NT2/D1 (cell line): ENCODE data around the gene ZNF692.
"Not testable (repeated sequence)": the region's sequence is repeated elsewhere in the genome, so short reads cannot be mapped to it uniquely, and the experiment has no call there.

ENCODE experiments used
- DNase-seq: peaks from one replicate; pipeline ENCODE4 v3.0.0-alpha.2; 2011; ENCODE audit warnings: low read depth, low spot score
- H3K27me3 ChIP-seq: 2 replicates; pipeline ENCODE4 v1.6.0; 2011; ENCODE audit warnings: mild to moderate bottlenecking; ENCODE audit not compliant: insufficient read length, insufficient read depth
- H3K36me3 ChIP-seq: 2 replicates; pipeline ENCODE4 v1.6.1; 2011; ENCODE audit warnings: mild to moderate bottlenecking, low read length, mixed read lengths; ENCODE audit not compliant: insufficient read depth, insufficient read length
- H3K4me1 ChIP-seq: 2 replicates; pipeline ENCODE4 v1.5.1; 2011; ENCODE audit not compliant: insufficient read depth, insufficient read length
- H3K4me3 ChIP-seq: 2 replicates; pipeline ENCODE4 v1.5.1; 2011; ENCODE audit warnings: low read depth; ENCODE audit not compliant: insufficient read length
- H3K9ac ChIP-seq: 2 replicates; pipeline ENCODE4 v1.6.0; 2011; ENCODE audit warnings: low read depth; ENCODE audit not compliant: insufficient read length
- H3K9me3 ChIP-seq: 2 replicates; pipeline ENCODE4 v1.5.1; 2011; ENCODE audit warnings: mild to moderate bottlenecking, low read length; ENCODE audit not compliant: insufficient read depth
- SUZ12 ChIP-seq: IDR thresholded peaks from 2 replicates; pipeline ENCODE4 v1.6.1; 2011; ENCODE audit not compliant: insufficient read length, insufficient read depth; ENCODE audit errors: extremely low read depth
- YY1 ChIP-seq: IDR thresholded peaks from 2 replicates; pipeline ENCODE4 v1.6.1; 2011; ENCODE audit not compliant: insufficient read length, insufficient read depth
- ZNF274 ChIP-seq: IDR thresholded peaks from 2 replicates; pipeline ENCODE4 v1.6.1; 2011; ENCODE audit warnings: mild to moderate bottlenecking, low read depth, low read length

ZNF692 gene

GRCh38 chr1:248840946-248841345, 17.9 kb downstream of the ZNF692 start:
- H3K4me3 ChIP-seq = no peak overlapping the region

GRCh38 chr1:248839168-248839555, 19.7 kb downstream of the ZNF692 start:
- H3K36me3 ChIP-seq = peaks cover 8% of the 10 kb centered on the region
- peak overlapping the region; percentile 91 for H3K4me3 ChIP-seq
- H3K9me3 ChIP-seq = no peaks in the 10 kb centered on the region
- peaks cover 6% of the 10 kb centered on the region for H3K4me1 ChIP-seq
- H3K9ac ChIP-seq = peak overlapping the region; percentile 91
- H3K27me3 ChIP-seq = peaks cover 23% of the 10 kb centered on the region
- DNase-seq = no peak
- TF ChIP-seq ZNF274 = no peak
- TF ChIP-seq YY1 = no peak
- no peak for TF ChIP-seq SUZ12

More at GRCh38 chr1:248840946-248841345, 17.9 kb downstream of the ZNF692 start:
- DNase-seq = no peak
- TF ChIP-seq YY1 (no peak), SUZ12 (no peak), ZNF274 (no peak)
- Histone ChIP-seq H3K9ac (peak overlapping the region; percentile 33), H3K27me3 (peaks cover 15% of the 10 kb centered on the region), H3K9me3 (no peaks in the 10 kb centered on the region), H3K4me1 (peaks cover 6% of the 10 kb centered on the region), H3K36me3 (peaks cover 24% of the 10 kb centered on the region)

- DNase-seq = peak; percentile 88
- TF ChIP-seq YY1 = no peak
- TF ChIP-seq ZNF274 = no peak
- no peak for TF ChIP-seq SUZ12
- H3K36me3 ChIP-seq = peaks cover 8% of the 10 kb centered on the region
- H3K4me3 ChIP-seq = peak overlapping the region; percentile 91
- peaks cover 6% of the 10 kb centered on the region for H3K4me1 ChIP-seq
- H3K9me3 ChIP-seq = no peaks in the 10 kb centered on the region
- H3K9ac ChIP-seq = peak overlapping the region; percentile 91
- peaks cover 23% of the 10 kb centered on the region for H3K27me3 ChIP-seq
These were observed 20.3 kb downstream of the ZNF692 start for GRCh38 chr1:248838357-248839167.

- Histone ChIP-seq H3K4me1 (peaks cover 6% of the 10 kb centered on the region), H3K27me3 (peaks cover 23% of the 10 kb centered on the region), H3K9ac (peak within 1 kb of the TSS; percentile 91), H3K9me3 (no peaks in the 10 kb centered on the region), H3K4me3 (peak within 1 kb of the TSS; percentile 91), H3K36me3 (peaks cover 3% of the 10 kb centered on the region)
- TF ChIP-seq ZNF274 = no peak
- TF ChIP-seq SUZ12 = no peak
- TF ChIP-seq YY1 = no peak
- peak; percentile 97 for DNase-seq
These were observed 21.0 kb downstream of the ZNF692 start, which contains the start of gene ZNF672 for GRCh38 chr1:248837781-248838356. TSS of gene ZNF672 (plus strand) at chr1:248838224. CDS start at chr1:248847275, 9,051 bp downstream.

DNA sequence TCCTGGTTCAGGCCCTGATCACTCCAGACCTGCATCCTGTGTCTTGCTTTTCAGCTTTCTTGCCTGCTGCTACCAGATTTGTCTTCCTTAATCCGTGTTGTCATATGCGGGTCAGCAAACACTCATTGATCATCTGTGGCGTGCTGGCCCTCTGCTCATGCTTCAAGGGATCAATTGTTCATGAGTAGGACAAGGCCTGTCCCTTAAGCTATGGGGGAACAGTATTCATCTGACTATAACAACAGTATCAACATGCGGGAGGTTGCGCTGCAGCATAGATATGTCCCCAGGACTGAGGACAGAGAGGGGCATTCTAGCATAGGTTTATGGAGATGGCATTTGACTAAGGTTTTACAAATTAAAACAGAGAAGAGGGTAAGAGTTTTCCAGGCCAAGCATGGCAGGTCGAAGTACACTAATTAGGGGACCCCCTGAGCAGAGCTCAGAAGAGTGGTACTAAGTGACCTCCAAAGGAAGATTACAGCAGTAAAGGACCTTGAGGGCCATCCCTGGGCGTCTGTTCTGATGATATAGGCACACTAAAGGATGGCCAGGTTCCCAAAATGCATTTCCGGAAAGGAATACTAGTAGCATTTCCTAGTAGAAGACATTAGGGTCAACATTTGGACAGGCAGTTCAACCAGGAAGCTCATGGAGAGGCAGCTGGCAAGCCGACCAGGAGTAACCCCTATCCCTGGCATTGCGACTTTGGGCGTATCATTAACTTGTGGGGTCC, 21.7 kb downstream of the ZNF692 start:
- Histone ChIP-seq H3K9me3 (no peaks in the 10 kb centered on the region), H3K27me3 (peaks cover 23% of the 10 kb centered on the region), H3K4me1 (peaks cover 4% of the 10 kb centered on the region), H3K36me3 (no peaks in the 10 kb centered on the region), H3K9ac (peak overlapping the region; percentile 79), H3K4me3 (peak overlapping the region; percentile 29)
- DNase-seq = no peak
- TF ChIP-seq ZNF274 (no peak), SUZ12 (no peak), YY1 (no peak)

DNA sequence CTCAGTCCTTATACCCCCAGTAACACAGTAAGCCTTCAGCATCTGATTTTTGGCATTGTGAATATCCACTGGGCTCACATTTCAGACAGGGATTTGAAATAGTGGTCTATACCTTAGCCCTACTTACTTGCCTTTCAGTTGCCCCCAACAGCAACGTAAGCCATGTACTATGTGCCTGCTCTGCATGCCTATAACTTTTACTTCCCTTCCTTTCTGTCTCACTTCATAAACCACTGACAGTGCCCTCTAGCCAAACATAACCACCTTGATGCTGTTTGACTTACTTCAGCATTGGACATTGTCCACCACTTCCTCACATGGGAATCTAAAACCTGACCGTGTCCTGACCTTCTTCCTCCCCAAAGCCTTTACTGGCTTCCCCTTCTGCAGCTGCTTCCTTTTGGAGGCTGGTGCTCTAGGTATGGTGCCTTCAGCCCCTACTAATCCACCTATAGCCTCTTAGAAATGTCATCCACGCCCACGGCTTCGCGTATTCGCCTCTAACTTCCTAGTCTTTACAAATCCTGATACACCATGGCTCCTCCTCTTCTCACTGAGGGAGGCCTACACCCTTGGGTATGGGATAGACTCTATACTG, 24.4 kb downstream of the ZNF692 start:
- Histone ChIP-seq H3K4me3 (no peak overlapping the region), H3K9me3 (0 out of 2 replicates have a peak, but pooled peaks cover 5% of the 10 kb centered on the region), H3K4me1 (no peaks in the 10 kb centered on the region), H3K9ac (no peak overlapping the region), H3K36me3 (no peaks in the 10 kb centered on the region), H3K27me3 (peaks cover 23% of the 10 kb centered on the region)
- TF ChIP-seq ZNF274 (no peak), YY1 (no peak), SUZ12 (no peak)
- DNase-seq = no peak

- 0 out of 2 replicates have a peak, but pooled peaks cover 5% of the 10 kb centered on the region for H3K9me3 ChIP-seq
- no peaks in the 10 kb centered on the region for H3K4me1 ChIP-seq
- no peak overlapping the region for H3K9ac ChIP-seq
- no peaks in the 10 kb centered on the region for H3K36me3 ChIP-seq
- TF ChIP-seq YY1 = no peak
- no peak for TF ChIP-seq SUZ12
- TF ChIP-seq ZNF274 = no peak
- no peak for DNase-seq
- H3K27me3 ChIP-seq = peaks cover 15% of the 10 kb centered on the region
- no peak overlapping the region for H3K4me3 ChIP-seq
These were observed 27.0 kb downstream of the ZNF692 start for GRCh38 chr1:248831842-248832241.

- DNase-seq, H3K9me3 ChIP-seq, H3K4me1 ChIP-seq, H3K9ac ChIP-seq, H3K36me3 ChIP-seq, H3K4me3 ChIP-seq, H3K27me3 ChIP-seq: not testable (repeated sequence)
These were observed 28.2 kb downstream of the ZNF692 start for GRCh38 chr1:248830718-248831017.
